T47D (cell line): ENCODE measurements around the gene FGFR2.

Experiments
- DNase-seq, 2 experiments: peaks; one replicate each; pipeline versions ENCODE4 v3.0.0 to v3.0.0-alpha.2; 2011 to 2012; ENCODE audit warnings: low read depth in 1 of 2, low spot score in 1 of 2
- JUND ChIP-seq: IDR thresholded peaks from 2 replicates; pipeline ENCODE4 v1.6.1; 2012; ENCODE audit warnings: low read depth
- in situ Hi-C: cut with HindIII; loops from 2 replicates; pipeline ENCODE4 v1.10.0; 2016; ENCODE audit warnings: low sequenced_read_pairs, low pct_unique_long_range_greater_than_20kb

Gene FGFR2

GRCh38 chr10:121598263-121599249 is at the start of gene FGFR2:
Gene FGFR2, minus strand, starts transcription at chr10:121598444. Its CDS starts 4,627 bp downstream, at chr10:121593817.
- in situ Hi-C loops = no loop called here
- DNase-seq = peak; percentile 88 to 91
- TF ChIP-seq JUND = no peak

GRCh38 chr10:121647401-121647800 is 49.2 kb upstream of the FGFR2 start:
- no peak for DNase-seq
- in situ Hi-C loops = no loop called here
- TF ChIP-seq JUND = no peak

GRCh38 chr10:121645696-121646095 is 47.5 kb upstream of the FGFR2 start:
- no peak for TF ChIP-seq JUND
- in situ Hi-C loops = no loop called here
- DNase-seq = no peak

- in situ Hi-C loops = no loop called here
- no peak for TF ChIP-seq JUND
- DNase-seq = no peak
Observed at GRCh38 chr10:121644501-121644900, 46.3 kb upstream of the FGFR2 start.

- TF ChIP-seq JUND = no peak
- in situ Hi-C loops = no loop called here
- no peak for DNase-seq
Observed at GRCh38 chr10:121640266-121640665, 42.0 kb upstream of the FGFR2 start.

- no peak for TF ChIP-seq JUND
- DNase-seq = no peak
- in situ Hi-C loops = no loop called here
Observed at GRCh38 chr10:121639416-121639815, 41.2 kb upstream of the FGFR2 start.

GRCh38 chr10:121637437-121637836 is 39.2 kb upstream of the FGFR2 start:
- in situ Hi-C loops = no loop called here
- no peak for TF ChIP-seq JUND
- DNase-seq = no peak

- in situ Hi-C loops = no loop called here
- no peak for TF ChIP-seq JUND
- DNase-seq = no peak
Observed at GRCh38 chr10:121633056-121633455, 34.8 kb upstream of the FGFR2 start.

- in situ Hi-C loops = no loop called here
- DNase-seq = no peak
- TF ChIP-seq JUND = no peak
Observed at GRCh38 chr10:121631365-121632029, 33.3 kb upstream of the FGFR2 start.

- in situ Hi-C loops = no loop called here
- no peak for TF ChIP-seq JUND
- no peak for DNase-seq
Observed at GRCh38 chr10:121628859-121629258, 30.6 kb upstream of the FGFR2 start.

- no peak for TF ChIP-seq JUND
- DNase-seq = no peak
- in situ Hi-C loops = no loop called here
Observed at GRCh38 chr10:121627876-121628581, 29.8 kb upstream of the FGFR2 start.

GRCh38 chr10:121624836-121625486 is 26.7 kb upstream of the FGFR2 start:
- no peak for TF ChIP-seq JUND
- in situ Hi-C loops = no loop called here
- DNase-seq = no peak
